IPS DF 4.7 (cell line): ENCODE data around the gene PTGES2.

Source experiments
- DNase-seq: peaks from one replicate; pipeline ENCODE4 v3.0.0-alpha.2; 2013; ENCODE audit warnings: low spot score; ENCODE audit errors: extremely low read depth

PTGES2 gene

GRCh38 chr9:128153060-128153946 is 25.8 kb upstream of the PTGES2 start:
- DNase-seq: no peak

DNA sequence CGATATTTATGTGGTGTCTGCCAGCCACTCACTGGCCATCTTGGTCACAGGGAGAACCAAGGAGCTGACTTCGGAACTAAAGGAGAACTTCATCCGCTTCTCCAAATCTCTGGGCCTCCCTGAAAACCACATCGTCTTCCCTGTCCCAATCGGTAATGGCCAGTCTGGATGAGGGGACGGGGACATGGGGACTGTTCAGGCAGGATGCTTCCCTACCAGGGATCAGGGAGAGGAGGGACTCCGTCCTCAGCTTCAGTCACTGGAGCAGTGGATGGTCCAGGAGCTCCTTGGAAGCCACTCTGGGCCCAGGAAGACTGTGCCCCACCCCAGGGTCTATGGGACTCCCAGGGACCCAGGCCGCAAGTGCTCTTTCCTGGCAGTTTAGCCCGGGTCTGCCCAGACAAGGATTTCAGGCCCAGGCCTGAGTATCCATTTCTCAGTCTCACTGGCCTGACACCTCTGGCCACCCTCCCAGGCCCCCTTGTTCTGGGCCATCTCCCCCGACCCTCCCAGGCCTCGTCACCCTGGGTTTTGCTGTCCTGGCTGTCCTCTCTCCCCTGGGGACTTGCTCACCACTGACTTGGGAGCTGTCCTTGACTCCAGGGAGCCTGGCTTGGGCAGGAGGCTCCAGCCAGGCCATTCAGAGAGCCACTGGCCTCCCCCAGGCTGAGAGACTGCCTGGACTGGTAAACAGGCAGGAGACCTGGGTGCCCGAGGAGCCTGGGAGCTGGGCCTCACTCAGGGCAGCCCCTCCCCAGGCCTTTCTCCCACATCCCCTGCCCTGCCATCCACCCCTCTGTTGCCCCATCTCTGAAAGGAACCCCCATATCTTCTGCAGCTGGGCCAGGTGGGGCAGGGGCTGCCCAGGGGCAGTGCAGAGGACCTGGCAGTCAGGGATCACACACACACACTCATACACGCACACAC is 24.9 kb upstream of the PTGES2 start:
- DNase-seq: no peak

GRCh38 chr9:128151309-128152132 is 24.0 kb upstream of the PTGES2 start:
- DNase-seq: no peak

- no peak for DNase-seq
Observed at GRCh38 chr9:128150594-128151308, 23.2 kb upstream of the PTGES2 start.

- DNase-seq: no peak
Observed at GRCh38 chr9:128149951-128150593, 22.5 kb upstream of the PTGES2 start.

- DNase-seq: no peak
Observed at GRCh38 chr9:128149001-128149701, 21.6 kb upstream of the PTGES2 start, which contains the start of gene LCN2. LCN2 (plus strand) TSS chr9:128149453; CDS start chr9:128149526, 73 bp downstream.

DNA sequence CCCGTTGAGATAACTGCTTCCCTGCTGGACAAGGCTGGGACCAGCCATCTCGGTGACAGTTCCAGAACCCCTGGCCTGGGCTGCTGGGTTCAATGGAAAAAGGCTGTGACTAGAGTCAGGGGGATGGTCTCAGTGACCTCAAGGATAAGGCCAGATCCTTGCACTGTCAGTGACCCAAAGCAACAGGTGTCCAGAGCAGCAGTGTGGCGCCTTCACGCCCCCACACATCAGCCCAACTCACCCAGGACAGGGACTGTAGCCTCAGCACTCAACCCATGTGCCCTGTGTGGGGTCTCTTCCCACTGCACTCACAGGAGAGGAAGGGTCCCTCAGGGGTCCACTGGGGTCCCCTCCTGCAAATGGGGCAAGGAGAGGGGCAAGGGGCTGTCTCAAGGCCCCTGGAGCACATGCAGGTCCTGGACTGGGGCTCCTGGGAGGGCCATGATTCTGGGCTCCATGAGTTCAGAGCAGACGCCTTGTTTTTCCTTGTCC is 21.0 kb upstream of the PTGES2 start:
- no peak for DNase-seq

GRCh38 chr9:128146591-128147120 is 19.1 kb upstream of the PTGES2 start:
- DNase-seq: no peak

GRCh38 chr9:128145951-128146351 is 18.4 kb upstream of the PTGES2 start:
- no peak for DNase-seq

DNA sequence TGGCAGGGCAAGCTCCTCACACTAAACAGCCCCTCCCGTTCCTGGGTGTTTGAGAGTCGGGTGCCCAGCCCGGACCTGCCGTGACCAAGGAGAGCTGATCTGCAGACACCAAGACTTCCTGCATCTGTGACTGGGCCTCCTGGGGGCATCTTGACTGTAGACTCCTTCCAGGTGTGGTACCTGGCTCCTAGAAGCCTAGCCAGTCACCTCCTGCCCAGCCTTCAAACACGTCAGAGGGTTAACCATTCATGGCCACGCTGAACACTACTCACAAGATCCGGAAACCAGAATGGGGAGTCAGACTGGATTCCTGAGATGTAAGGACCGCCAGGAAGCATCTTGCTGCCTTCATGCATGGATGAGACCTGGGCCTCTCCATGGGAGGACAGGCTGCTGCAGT is 18.0 kb upstream of the PTGES2 start:
- DNase-seq: no peak

- DNase-seq: no peak
Observed at GRCh38 chr9:128144239-128145181, 17.0 kb upstream of the PTGES2 start.

DNA sequence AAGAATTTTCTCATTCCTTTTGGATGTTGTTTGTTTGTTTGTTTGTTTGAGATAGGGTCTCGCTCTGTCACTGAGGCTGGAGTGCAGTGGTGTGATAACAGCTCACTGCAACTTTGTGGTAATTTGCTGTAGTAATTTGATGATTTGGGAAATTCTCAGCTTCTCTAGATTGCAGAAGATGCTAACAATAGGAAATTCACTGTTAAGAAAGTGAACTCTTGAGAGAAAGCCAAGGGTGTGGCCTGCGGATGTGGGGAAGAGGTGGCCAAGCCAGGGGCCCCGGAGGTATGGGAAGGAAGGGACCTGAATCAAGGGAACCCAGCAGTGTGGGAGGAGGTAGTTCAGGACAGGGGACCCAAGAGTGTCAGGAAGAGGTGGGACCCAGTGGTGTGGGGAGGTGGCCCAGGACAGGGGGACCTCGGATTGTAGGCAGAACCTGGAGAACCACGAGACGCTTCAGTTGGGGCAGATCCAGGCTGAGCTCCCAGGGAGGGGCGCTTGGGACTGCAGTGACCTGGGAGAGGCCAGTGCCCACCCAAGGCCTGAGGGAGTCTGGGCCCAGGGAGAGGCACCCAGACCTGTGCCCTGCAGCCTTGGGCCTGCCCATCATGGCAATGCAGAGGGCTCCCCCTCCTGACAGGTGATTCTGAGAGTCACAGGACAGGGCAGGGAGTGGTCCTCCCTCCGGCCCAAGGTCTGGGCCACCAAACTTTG is 16.2 kb upstream of the PTGES2 start:
- no peak for DNase-seq

GRCh38 chr9:128142596-128142995 is 15.1 kb upstream of the PTGES2 start:
- no peak for DNase-seq

GRCh38 chr9:128142061-128142460 is 14.5 kb upstream of the PTGES2 start:
- DNase-seq: no peak

GRCh38 chr9:128141604-128142003 is 14.1 kb upstream of the PTGES2 start:
- no peak for DNase-seq

DNA sequence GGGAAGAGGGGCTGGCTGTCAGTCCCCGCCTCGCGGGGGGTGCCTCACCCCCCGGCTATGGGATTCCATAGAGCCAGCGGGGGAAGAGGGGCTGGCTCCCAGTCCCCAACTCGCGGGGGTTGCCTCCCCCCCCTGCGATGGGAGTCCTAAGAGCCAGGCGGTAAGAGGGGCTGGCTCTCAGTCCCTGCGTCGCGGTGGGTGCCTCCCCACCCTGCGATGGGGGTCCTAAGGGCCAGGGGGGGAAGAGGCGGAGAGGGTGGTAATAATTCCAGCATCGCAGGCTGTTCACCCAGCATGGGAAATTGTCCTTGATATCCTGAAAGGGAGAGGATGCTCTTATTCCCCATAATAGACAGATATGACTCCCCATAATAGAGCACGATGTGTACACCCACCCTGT is 12.1 kb upstream of the PTGES2 start:
- no peak for DNase-seq

GRCh38 chr9:128138001-128138400 is 10.5 kb upstream of the PTGES2 start:
- DNase-seq: no peak
